ENCODE data around the gene C1QTNF8.

- TF ChIP-seq POLR2A (IDR thresholded peaks at IDR 0.05), result no peak
- TF ChIP-seq POLR2AphosphoS5 (IDR thresholded peaks at IDR 0.05), result no peak
- no peak for TF ChIP-seq CTCF (IDR thresholded peaks at IDR 0.05)
- no peak for TF ChIP-seq EP300 (IDR thresholded peaks at IDR 0.05; ENCODE audit: low read depth)
These were observed 21.9 kb upstream of the C1QTNF8 start for GRCh38 chr16:1117926-1118325.
